Measurements from ENCODE around the gene ATP5PO.

GRCh38 chr21:33940881-33941245 is 25.3 kb upstream of the ATP5PO start:
- TF ChIP-seq, protein P1, sequence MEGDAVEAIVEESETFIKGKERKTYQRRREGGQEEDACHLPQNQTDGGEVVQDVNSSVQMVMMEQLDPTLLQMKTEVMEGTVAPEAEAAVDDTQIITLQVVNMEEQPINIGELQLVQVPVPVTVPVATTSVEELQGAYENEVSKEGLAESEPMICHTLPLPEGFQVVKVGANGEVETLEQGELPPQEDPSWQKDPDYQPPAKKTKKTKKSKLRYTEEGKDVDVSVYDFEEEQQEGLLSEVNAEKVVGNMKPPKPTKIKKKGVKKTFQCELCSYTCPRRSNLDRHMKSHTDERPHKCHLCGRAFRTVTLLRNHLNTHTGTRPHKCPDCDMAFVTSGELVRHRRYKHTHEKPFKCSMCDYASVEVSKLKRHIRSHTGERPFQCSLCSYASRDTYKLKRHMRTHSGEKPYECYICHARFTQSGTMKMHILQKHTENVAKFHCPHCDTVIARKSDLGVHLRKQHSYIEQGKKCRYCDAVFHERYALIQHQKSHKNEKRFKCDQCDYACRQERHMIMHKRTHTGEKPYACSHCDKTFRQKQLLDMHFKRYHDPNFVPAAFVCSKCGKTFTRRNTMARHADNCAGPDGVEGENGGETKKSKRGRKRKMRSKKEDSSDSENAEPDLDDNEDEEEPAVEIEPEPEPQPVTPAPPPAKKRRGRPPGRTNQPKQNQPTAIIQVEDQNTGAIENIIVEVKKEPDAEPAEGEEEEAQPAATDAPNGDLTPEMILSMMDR (IDR thresholded peaks at IDR 0.05; ENCODE audit: low read depth, low read length, poor library complexity, severe bottlenecking): no peak
- no peak for TF ChIP-seq EZH2phosphoT487 (IDR thresholded peaks at IDR 0.05; ENCODE audit: borderline replicate concordance, low read length)

Measured in DOHH2 (cell line).